RPMI7951 (cell line): Measurements from ENCODE around the gene TDRD12. TPM values are rescaled to one million over a fixed set of nuclear protein-coding genes. Genes with fewer than 3 reads are reported as not detected.
"Not testable (repeated sequence)": the region's sequence is repeated elsewhere in the genome, so short reads cannot be mapped to it uniquely, and the experiment has no call there.

Source experiments
- DNase-seq: peaks from one replicate; pipeline ENCODE4 v3.0.0-alpha.2; 2012; ENCODE audit warnings: low read depth
- total RNA-seq: library from RNA; depleted of rRNA; stranded (reverse); fragments of >200 nt; shearing (Covaris generic); gene quantifications from 2 replicates; pipeline ENCODE4 v1.2.3, GENCODE V29; 2014; rRNA removed

The TDRD12 gene
- total RNA-seq, 1 experiment from 2014 or later, result not detected

- DNase-seq, result no peak
Measured at GRCh38 chr19:32866564-32867265, 147.1 kb downstream of the TDRD12 start.

GRCh38 chr19:32867436-32867835 lies 147.9 kb downstream of the TDRD12 start:
- not testable (repeated sequence) for DNase-seq

DNA sequence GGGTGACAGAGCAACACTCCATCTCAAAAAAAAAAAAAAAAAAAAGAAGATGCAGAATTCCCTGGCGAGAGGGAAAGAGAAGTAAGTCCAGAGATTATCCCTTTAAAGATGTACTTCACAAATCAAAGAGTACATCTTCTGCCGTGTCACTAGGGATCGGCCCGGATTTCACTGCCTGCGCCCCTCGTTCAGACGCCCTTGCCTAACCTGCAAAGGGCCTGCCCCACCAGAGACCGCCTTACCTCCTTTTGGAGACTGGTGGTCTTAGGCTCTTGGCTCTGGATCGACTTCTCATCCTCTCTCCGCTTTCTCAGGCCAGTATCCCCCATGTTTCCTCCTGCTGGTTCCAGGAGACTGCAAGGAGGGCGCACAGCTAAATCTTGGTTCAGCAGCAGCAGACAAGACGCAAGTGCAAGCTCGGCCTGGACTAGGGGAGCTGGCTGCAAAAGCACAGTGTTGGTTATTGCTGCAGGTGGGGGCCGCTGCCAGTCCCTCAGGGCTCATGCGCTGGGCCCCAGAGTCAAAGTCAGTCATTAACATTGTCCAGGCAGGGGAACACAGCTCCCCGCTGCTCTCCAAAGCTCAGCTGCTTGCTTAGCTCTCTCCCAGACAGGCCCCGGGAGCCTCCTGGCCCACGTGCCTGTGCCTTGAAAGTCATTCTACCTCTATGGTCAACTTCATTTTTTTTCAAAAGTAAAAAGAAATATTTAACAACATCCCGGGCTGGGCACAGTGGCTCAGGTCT lies 148.8 kb downstream of the TDRD12 start:
- DNase-seq, result no peak

DNA sequence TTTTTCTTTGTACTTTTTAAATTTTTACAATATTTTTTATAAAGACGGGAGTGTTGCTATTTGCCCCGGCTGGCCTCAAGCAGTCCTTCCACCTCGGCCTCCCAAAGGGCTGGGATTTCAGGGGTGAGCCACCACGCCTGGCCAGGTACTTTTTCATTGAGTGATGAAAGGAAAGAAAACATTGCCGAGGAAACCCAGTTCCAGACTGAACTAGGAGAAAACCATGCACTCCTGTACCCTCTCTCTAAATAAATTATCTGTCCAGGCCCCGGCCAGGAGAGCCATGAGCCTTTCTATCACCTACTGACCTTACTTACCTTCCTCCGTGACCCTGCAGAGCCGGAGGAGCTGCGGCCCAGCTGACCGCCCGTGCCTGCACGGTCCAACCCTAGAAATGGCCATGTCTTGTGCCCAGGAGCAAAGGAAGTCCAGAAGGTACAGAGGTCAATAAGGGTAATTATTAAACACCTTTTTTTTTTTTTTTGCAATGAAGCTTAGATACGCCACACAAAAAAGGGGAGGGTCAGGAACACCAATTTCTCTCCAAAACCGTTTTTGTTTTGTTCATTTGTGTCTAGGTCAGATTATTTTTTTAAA lies 149.9 kb downstream of the TDRD12 start, which contains the start of gene SLC7A9:
TSS of gene SLC7A9 (minus strand) at position 399 of the 597 bp plus-strand sequence. CDS start 1,233 bp downstream, outside the sequence.
- no peak for DNase-seq

DNA sequence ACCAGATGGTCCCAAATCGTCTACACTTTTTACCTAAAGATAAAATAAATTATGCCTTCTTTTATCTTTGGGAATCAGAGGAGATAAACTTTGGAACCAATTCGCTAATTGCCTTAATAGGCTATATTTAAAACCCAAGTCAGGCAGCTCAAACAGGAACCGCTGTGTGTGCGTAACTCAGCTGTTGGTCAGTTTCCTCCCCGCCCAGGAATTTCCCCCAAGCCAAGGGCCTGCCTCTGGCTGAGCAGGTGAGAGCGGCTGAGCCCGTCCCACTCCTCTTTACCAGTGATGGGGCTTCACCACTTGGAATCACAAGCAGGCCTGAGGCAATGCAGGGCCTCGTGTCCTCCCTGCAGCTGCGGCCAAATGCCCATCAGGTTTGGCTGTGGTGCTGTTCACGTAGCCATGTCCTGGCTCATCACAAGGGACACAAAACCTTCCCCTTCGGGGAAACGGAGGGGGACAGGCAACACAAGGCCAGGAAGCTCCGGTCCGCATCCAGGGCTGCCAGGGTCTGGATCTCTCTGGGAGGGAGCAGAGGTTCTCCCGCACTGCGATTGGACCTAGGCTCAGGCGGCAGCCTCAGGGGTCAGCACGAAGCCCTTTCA lies 150.5 kb downstream of the TDRD12 start:
- no peak for DNase-seq

DNA sequence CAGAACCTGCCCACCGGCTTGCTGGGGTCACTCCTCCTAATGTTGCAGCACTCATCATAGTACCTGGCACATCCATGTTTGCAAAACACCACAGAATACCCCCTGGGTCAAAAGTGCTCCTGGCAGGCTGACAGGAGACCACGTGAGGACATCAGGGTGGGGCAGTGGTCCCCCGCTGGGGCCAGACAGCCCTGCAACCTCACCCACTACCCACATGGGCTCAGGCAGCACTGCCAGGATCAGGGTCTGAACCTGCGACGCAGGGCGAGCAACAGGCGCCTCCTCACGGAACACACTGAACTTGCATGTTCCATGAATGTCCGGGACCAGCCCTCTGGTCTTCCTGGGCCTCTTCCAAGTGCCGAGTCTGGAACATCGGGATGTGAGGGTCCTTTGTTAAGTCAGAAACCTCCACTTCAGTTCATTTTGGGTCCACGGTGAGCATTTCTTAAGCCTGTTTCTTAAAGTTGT lies 151.4 kb downstream of the TDRD12 start:
- DNase-seq, result peak; percentile 42

GRCh38 chr19:32872391-32872790 lies 152.8 kb downstream of the TDRD12 start:
- no peak for DNase-seq

DNA sequence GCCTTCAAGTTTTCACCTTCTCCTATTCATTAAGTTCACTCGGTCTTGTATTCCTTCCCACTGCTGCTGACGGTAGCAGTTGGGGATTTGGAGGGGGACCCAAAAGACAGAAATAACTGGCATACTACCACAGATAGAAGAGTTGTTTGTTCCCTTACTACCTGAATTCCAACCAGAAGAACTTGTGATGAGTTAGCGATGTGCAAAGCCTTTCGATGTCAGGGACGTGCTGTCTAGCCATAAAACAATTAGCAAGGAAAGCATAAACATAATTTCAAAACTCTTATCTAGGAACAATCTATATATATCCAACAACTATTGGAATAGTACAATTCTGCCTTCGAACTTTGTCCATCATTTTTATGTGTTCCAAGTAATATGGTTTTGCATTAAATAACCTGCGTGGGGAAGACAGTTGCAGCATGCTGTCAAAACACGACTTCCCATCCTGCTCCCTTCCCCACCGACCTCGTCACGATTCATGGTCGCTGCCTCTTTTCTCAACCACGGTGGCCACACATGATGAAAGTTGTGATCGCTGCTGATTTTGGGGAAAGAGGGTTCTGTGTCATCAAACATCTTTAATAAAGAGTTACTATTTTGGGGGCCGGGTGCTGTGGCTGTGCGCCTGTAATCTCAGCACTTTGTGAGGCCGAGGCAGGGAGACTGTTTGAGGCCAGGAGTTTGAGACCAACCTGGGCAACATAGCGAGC lies 153.8 kb downstream of the TDRD12 start:
- no peak for DNase-seq

DNA sequence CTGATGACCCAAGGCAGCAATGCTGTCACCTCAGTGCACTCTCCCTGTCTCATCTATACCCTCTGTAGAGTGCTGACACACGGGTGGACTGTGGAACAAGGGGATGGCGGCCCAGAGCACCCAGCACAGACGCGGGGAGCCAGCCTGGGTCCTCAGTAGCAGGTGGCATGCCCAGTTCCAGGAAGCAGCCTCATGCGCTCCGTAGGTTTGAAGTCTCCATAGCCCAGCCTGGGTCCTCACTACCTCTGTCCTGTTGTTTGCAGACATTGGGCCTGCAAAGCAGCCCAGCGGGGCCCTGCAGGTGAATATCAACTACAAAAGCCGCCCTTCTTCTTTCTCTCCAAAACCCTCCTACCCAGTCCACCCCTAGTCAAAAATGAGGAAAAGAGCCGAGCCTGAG lies 155.0 kb downstream of the TDRD12 start:
- no peak for DNase-seq

GRCh38 chr19:32875428-32875827 lies 155.9 kb downstream of the TDRD12 start:
- DNase-seq, result no peak

DNA sequence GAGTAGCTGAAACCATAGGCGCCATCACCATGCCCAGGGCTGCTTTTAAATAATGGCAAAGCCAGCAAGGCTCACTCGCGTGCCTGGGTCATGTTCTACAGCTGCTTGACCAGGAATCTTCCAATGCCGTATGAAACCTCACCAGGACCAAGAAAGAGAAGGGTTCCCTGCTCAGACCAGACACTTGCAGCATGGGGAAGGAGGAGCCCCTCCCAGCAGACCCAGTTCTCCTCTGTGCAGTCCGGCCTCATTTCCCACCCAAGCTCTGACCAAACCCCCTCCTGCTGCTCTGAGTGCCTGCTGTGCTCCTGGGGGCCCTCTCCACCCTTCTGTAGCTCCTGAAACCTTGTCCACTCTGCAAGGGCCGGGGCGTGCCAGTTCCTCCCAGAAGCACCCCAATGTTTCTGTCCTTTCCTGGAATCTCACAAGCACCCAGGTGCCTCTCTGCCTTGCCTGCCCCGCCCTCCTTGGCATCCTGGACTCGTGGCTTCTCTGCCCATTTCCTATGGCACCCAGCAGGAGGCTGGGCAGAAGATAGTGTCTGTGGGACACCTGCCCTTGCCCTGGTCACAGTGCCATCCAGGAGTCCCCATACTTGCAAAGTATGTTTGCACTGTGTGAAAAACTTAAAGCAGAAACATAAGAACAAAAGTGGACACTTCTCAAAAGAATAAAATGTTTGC lies 156.8 kb downstream of the TDRD12 start:
- no peak for DNase-seq

- no peak for DNase-seq
Measured at GRCh38 chr19:32876919-32877285, 157.3 kb downstream of the TDRD12 start.

Other genes starting within 250 kb of the TDRD12 start
- 288 and 343 TPM in 2 replicates for gene PDCD5, start 138.6 kb upstream of the TDRD12 start, total RNA-seq
- gene ANKRD27, start 44.6 kb upstream of the TDRD12 start, total RNA-seq, result 25.8 and 35.4 TPM in 2 replicates
- gene RGS9BP, start 43.9 kb upstream of the TDRD12 start, total RNA-seq, result 0.72 and 0.98 TPM in 2 replicates
- 12.3 and 15.3 TPM in 2 replicates for gene NUDT19, start 27.9 kb upstream of the TDRD12 start, total RNA-seq
- not detected in 2 replicates for gene SLC7A9, start 150.0 kb downstream of the TDRD12 start, total RNA-seq